Measurements from ENCODE around the gene LRRC41. TPM values are rescaled to one million over a fixed set of nuclear protein-coding genes. Genes with fewer than 3 reads are reported as not detected.

Gene LRRC41
- total and polyA plus RNA-seq, 2 of the 13 experiments (the other 11 are each of a cell fraction or from before 2014, with no cell fraction given): 48.1 to 53.6 TPM

DNA sequence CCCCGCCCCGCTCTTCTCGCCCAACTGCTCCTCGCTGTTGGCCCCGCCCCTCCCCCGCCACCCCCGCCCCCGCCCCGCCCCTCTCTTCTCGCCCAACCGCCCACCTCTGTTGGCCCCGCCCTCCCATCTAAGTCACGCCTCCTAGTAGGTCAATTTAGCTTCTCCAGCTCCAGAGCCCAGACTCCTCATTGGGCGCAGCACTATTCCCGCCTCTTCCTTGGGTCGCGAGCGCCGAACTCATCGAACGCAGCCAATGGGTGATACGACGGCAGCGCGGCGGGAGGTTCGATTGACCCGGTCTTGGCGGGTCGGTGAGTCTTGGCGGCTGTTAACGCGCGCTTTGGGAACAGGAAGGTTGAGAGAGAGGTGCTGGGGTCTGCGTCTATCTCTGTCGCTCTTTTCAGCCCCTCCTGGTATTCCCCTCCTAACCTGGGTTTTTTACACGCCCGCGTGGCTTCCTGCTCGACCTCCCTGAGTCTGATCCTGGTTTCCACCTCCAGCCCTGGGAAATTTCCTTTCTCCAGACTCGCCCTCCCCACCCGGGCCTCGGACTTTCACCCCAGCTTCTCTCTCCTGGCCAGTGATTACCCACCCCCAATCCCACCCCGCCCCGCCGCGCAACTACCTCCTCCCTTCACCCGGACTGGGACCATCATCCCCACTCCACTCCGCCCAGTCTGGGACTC lies 55.8 kb downstream of the LRRC41 start, which contains the start of gene RAD54L (continued):
- TF ChIP-seq, protein P1, sequence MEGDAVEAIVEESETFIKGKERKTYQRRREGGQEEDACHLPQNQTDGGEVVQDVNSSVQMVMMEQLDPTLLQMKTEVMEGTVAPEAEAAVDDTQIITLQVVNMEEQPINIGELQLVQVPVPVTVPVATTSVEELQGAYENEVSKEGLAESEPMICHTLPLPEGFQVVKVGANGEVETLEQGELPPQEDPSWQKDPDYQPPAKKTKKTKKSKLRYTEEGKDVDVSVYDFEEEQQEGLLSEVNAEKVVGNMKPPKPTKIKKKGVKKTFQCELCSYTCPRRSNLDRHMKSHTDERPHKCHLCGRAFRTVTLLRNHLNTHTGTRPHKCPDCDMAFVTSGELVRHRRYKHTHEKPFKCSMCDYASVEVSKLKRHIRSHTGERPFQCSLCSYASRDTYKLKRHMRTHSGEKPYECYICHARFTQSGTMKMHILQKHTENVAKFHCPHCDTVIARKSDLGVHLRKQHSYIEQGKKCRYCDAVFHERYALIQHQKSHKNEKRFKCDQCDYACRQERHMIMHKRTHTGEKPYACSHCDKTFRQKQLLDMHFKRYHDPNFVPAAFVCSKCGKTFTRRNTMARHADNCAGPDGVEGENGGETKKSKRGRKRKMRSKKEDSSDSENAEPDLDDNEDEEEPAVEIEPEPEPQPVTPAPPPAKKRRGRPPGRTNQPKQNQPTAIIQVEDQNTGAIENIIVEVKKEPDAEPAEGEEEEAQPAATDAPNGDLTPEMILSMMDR (CRISPR knock-in tag; IDR thresholded peaks at IDR 0.05): 0 out of 2 replicates have a peak, but pooled peaks have one; percentile 5
- peak; percentile 42 for TF ChIP-seq RBM39 (IDR thresholded peaks at IDR 0.05; ENCODE audit: low read depth, low read length, poor library complexity, severe bottlenecking)
- TF ChIP-seq, protein P2, sequence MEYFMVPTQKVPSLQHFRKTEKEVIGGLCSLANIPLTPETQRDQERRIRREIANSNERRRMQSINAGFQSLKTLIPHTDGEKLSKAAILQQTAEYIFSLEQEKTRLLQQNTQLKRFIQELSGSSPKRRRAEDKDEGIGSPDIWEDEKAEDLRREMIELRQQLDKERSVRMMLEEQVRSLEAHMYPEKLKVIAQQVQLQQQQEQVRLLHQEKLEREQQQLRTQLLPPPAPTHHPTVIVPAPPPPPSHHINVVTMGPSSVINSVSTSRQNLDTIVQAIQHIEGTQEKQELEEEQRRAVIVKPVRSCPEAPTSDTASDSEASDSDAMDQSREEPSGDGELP (IDR thresholded peaks at IDR 0.05; ENCODE audit: borderline replicate concordance, low read depth): 0 out of 2 replicates have a peak, but pooled peaks have one; percentile 8
- peak; percentile 55; the same call in 1 of the 2 replicates for TF ChIP-seq MAZ (IDR thresholded peaks at IDR 0.05; ENCODE audit: borderline replicate concordance, low read depth, low read length)
- TF ChIP-seq MAZ (CRISPR knock-in tag; IDR thresholded peaks at IDR 0.05; ENCODE audit: low read depth): 0 out of 2 replicates have a peak, but pooled peaks have one; percentile 13
- TF ChIP-seq WIZ (CRISPR knock-in tag; IDR thresholded peaks at IDR 0.05): no peak
- peak; percentile 42; the same call in 1 of the 2 replicates for TF ChIP-seq ELF3 (CRISPR knock-in tag; IDR thresholded peaks at IDR 0.05)
- TF ChIP-seq ZNF558 (CRISPR knock-in tag; IDR thresholded peaks at IDR 0.05; ENCODE audit: borderline replicate concordance): 0 out of 2 replicates have a peak, but pooled peaks have one; percentile 47
- TF ChIP-seq ZNF768 (CRISPR knock-in tag; IDR thresholded peaks at IDR 0.05): no peak
- peak; percentile 82 for TF ChIP-seq SNAI1 (CRISPR knock-in tag; IDR thresholded peaks at IDR 0.05; ENCODE audit: borderline replicate concordance)
- TF ChIP-seq POLR2A (IDR thresholded peaks at IDR 0.05; ENCODE audit: insufficient read depth in 1 of 2, low read depth in 2 of 2, low read length in 2 of 2): peak; percentile 72 to 93
- TF ChIP-seq THAP8 (CRISPR knock-in tag; IDR thresholded peaks at IDR 0.05; ENCODE audit: borderline replicate concordance): no peak
- 0 out of 2 replicates have a peak, but pooled peaks have one; percentile 62 for TF ChIP-seq KDM5B (CRISPR knock-in tag; IDR thresholded peaks at IDR 0.05; ENCODE audit: borderline replicate concordance)
- peak; percentile 63 for TF ChIP-seq KDM2A (CRISPR knock-in tag; IDR thresholded peaks at IDR 0.05; ENCODE audit: borderline replicate concordance, low read depth)
- TF ChIP-seq ZNF589 (CRISPR knock-in tag; conservative IDR thresholded peaks at IDR 0.05): peak; percentile 94
- peak; percentile 62; the same call in 1 of the 2 replicates for TF ChIP-seq CBX5 (CRISPR knock-in tag; IDR thresholded peaks at IDR 0.05; ENCODE audit: borderline replicate concordance)
- TF ChIP-seq ZFP36L1 (CRISPR knock-in tag; IDR thresholded peaks at IDR 0.05): peak; percentile 95
- TF ChIP-seq ZNF746 (CRISPR knock-in tag; IDR thresholded peaks at IDR 0.05): peak; percentile 76; the same call in 1 of the 2 replicates
- no peak for TF ChIP-seq TOPORS (CRISPR knock-in tag; IDR thresholded peaks at IDR 0.05)
- TF ChIP-seq KLF15 (CRISPR knock-in tag; IDR thresholded peaks at IDR 0.05; ENCODE audit: borderline replicate concordance): 0 out of 2 replicates have a peak, but pooled peaks have one; percentile 53
- TF ChIP-seq ZNF563 (CRISPR knock-in tag; IDR thresholded peaks at IDR 0.05): 0 out of 2 replicates have a peak, but pooled peaks have one; percentile 14
- peak; percentile 15; the same call in 1 of the 2 replicates for TF ChIP-seq ZFP90 (CRISPR knock-in tag; IDR thresholded peaks at IDR 0.05; ENCODE audit: borderline replicate concordance)
- TF ChIP-seq BRD4 (CRISPR knock-in tag; IDR thresholded peaks at IDR 0.05): no peak
- 0 out of 2 replicates have a peak, but pooled peaks have one; percentile 63 for TF ChIP-seq ZFYVE20 (CRISPR knock-in tag; IDR thresholded peaks at IDR 0.05; ENCODE audit: borderline replicate concordance, low read depth)
- TF ChIP-seq, protein P3, sequence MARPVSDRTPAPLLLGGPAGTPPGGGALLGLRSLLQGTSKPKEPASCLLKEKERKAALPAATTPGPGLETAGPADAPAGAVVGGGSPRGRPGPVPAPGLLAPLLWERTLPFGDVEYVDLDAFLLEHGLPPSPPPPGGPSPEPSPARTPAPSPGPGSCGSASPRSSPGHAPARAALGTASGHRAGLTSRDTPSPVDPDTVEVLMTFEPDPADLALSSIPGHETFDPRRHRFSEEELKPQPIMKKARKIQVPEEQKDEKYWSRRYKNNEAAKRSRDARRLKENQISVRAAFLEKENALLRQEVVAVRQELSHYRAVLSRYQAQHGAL (CRISPR knock-in tag; IDR thresholded peaks at IDR 0.05; ENCODE audit: not compliant biosample characterization): no peak
- peak; percentile 89 for TF ChIP-seq RFXAP (CRISPR knock-in tag; IDR thresholded peaks at IDR 0.05; ENCODE audit: borderline replicate concordance)
